NCI-H187 treated with DMSO at 0.1 percent for 48 hours (cell line): ENCODE results near the gene AHNAK.

Source experiments
- DNase-seq: peaks from one replicate; lab custom pipeline; 2025; lab: John Stamatoyannopoulos, UW

The AHNAK gene

DNA sequence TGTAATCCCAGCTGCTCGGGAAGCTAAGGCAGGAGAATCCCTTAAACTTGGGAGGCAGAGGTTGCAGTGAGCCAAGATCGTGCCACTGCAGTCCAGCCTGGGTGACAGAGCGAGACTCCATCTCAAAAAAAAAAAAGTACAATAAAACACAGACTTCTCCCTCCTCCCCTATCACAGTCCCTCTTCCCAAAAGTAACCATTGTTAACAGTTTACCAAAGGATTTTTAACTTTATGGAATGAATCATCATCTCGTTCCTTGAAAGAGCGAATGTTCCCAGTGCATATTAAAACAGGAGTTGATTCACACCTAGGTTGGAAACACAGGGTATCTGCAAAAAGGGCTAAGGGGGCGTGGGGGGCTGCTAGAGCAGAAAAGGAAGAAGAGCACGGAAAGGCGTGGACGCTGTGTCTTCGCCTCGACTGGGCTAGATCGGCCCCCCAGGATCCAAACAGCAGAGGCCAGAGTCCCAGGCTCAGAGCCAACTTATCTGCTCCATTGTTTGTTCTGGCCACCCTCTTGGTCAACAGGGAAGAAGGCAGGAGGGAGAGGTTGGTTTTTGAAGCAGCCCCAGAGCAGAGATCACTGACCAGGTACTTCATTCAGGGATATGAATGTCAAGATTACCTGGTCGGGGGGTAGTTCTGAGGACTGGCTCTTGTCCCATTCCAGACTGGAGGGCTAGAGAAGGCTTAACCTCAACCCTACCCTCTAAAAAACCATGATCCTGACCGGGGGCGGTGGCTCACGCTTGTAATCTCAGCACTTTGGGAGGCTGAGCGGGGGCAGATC, 2.1 kb upstream of the AHNAK start:
- no peak for DNase-seq

DNA sequence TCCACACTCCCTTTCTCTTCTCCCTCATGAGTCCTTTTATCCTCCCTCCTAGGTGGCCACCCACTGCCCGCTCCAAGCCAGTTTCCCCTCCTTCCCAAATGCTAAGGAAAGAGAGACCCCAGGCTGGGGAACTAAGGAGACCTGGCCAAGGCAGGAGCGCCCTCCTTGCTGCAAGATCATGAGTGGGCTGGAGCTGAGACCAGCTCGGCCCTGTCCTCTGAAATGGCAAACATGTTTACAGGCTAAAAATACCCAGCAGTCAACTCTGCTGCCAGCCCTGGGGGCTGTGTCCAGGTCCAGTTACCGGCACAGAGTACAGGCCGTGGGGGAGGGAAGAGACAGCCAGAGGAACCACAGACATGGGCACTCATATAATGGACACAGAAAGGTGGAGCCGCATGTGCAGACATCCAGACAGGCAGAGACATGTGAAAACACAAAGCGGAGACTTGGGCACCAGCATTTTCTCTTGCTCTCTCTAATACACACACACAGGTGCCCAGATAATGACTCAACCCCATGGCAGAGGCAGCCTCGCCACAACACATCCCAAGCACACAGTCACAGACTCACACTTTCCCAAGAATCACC, 1.2 kb upstream of the AHNAK start:
- DNase-seq = no peak

- DNase-seq = no peak
These were observed 471 bp upstream of the AHNAK start for GRCh38 chr11:62546929-62547625.

DNA sequence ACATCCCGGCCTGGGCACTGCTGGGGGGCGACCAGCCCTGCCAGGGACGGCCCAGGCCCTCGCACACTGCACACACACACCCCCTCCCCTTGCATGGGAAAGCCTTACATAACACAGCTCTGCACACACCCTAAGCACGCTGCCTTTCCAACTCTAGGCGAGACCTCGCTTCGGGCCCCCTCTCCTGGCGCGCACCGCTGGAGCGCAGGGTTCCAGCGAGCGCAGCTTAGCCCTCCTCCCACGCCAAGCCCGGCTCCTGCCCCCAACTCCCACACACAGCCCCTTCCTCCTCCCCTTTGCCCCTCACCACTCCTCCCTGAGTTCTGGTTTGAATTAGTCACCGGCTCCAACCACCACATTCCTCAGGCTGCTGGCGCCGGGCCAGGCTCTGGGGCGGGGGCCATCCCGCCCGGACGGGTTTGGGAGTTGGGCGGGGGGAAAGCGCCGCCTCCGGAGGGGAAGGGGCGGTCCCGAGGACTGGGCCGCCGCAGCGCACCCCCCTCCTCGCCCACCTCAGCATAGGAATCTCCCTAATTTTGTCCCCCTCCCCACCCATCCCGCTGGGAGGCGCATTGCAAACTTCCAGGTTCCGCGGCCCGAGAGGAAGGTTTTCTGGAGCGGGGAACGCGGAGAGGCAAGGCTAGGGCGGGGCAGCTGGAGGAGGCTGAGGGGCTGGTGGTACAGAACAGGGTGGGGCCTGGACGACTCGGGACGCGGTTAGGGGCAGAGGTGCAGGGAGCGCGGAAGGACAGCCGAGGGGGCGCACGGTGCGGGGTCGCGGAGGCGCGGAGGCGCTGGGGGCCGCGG, 966 bp downstream of the AHNAK start:
- DNase-seq = no peak

DNA sequence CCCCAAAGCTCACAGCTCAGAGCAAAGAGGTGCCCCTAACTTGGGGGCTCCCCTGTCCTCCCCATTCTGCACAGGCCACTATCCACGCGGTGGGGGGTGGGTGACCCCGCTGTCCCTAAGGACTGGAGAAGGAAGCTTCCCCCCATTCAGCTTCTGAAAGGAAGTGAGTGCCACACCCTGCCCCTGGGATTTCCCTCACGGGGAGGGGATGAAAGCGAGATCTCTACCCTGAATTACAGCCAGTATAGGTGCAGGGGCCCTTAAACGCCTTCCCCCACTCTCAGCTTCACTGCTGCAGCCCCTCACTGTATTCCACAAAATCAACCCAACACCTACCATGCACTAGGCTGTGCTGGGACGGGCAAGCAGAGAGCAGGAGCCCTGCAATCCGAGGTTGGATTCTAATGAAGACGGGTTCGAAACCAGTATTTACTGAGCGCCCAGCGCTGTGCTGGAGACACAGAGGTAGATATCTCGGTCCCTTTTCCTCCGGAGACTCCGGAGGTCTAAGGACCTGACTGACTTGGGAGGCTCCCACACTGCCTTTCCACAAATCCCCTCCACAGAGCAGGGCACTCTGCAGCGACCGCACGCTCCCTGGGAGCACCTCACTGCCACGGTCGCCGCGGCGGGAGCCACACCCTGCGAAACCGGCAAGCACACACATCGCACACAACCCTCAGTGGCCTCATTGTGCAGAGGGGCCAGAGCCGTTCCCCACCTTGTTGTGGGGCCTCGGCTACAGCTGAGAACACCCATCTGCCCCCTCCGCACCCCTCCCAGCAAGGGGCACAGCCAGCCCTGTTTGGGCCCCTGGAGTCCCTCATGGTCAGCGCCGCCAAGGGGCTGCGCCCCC, 1.8 kb downstream of the AHNAK start:
- no peak for DNase-seq

- DNase-seq = no peak
These were observed 2.7 kb downstream of the AHNAK start for GRCh38 chr11:62543680-62544444.

DNA sequence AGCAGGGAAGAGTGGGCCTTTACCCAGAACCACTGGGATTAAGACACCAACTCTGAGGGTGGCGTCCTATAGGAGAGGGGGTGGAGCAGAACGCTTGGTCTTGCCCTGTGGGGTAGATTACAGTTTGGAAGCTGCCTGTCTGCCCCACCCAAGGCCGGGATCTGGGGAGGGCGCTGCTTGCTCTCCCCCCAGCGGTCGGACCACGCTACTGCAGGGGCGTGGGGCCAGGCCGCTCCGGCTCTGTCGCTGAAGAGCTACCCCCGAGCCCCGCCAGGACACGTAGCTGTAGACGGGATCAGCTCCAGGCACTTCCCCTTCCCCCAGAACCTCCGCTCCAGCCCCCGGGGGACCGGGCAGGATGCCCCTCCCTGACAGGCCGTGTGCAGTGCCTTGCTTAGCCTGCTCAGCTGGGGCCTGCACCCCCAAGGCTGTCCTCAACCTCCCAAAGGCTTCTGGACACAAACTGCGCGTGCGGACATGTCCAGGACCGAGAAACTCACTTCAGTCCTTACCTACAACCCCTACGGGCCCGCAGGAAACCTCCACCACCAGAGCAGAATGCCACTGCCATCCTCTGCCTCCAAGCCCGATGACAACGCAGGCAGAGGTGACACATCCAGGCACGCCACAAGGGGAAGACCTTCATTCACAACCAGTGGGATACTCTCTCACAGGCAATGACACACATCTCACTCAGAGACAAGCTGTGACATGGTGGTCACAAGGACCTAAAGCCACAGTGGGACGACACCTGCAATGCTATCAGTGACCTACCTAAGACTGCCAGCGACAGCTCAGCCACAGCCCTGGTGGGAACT, 3.6 kb downstream of the AHNAK start:
- no peak for DNase-seq

GRCh38 chr11:62542111-62542745, 4.4 kb downstream of the AHNAK start:
- DNase-seq = no peak

DNA sequence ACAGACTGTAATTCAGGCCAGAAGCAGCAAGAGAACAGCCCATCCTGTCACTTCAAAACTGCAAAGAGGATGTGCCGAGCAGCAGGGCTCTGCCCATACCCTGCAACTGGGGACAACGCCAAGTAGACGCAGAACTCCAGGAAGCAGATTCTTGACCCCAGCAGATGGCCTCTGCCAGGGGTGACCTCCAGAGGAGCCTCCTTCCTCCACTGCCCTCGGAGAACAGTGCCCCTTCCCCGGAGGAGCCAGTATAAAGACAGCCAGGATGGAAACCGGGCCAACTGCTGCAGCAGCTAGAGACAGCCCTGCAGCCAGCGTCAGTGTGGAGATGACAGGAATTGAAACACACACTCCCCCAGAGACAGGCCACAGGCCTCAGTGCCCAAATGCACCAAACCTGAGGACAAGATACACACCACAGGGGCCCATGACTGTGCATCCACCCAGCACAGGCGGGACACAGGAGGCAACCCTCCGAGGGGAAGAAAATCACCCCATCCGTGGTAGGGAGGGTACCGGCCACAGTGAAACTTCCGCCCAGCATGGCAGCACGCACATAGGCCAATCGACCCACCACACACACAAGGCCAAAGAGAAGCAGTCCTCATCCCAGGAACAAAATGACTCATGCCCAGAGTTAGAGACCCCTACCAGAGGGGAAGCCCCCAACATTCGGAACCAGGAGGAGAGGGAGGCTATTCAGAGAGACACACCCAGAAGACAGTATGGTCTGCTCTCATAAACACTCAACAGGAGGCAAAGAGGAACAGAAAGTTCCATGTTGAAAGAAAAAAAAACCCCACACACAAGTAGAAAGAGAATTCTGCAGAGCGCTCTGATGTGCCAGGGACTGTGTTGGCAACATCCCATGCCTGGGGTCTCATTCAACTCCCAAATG, 5.6 kb downstream of the AHNAK start:
- DNase-seq = no peak

DNA sequence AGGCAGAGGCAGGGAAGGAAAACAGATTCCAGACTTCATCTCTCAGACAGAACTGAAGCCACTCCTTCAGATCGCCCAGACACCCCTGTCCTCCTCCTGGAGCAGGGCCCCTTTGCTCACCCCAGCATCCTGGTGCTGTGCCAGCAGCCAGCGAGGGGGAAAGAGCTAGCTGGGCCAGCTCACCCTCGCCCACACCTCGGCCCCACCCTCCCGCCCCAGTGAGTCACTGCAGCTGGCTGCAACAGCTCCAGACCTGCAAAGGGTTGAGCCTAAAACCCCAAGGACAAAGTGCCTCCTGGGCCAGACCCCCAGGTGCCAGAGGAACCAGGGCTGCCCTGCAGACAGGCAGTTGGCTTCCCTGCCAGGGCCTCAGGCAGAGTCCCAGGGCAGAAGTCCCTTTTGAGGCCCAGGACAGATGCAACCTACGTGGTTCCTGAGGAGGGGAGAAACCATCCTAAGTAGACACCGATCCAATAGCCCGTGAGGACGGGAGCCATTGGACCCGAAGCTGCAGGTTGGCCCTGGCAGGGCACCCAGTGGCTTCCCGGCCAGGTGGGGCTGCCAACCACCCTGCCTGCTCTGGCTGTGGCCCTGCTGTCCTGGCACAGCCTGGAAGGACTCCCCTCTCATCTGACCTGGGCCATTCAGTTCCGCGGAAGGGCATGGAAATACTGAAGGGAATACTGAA, 7.2 kb downstream of the AHNAK start:
- DNase-seq = no peak

GRCh38 chr11:62538470-62539237, 8.0 kb downstream of the AHNAK start:
- no peak for DNase-seq

- DNase-seq = no peak
These were observed 10.2 kb downstream of the AHNAK start for GRCh38 chr11:62536301-62536957.

GRCh38 chr11:62535802-62536201, 10.8 kb downstream of the AHNAK start:
- DNase-seq = no peak

GRCh38 chr11:62534779-62535545, 11.6 kb downstream of the AHNAK start:
- DNase-seq = no peak

GRCh38 chr11:62532096-62532495, 14.5 kb downstream of the AHNAK start:
- DNase-seq = no peak
